LNCAP (cell line): Measurements from ENCODE around the gene CAMTA1.

Experiments used
- CTCF ChIP-seq: fragments of 450-650 bp; IDR thresholded peaks from 2 replicates; pipeline ENCODE4 v1.5.1; 2017; ENCODE audit warnings: mild to moderate bottlenecking

Gene CAMTA1

GRCh38 chr1:7732331-7732730 lies 947.1 kb downstream of the CAMTA1 start:
- no peak for TF ChIP-seq CTCF

- TF ChIP-seq CTCF, result no peak
These were observed 948.0 kb downstream of the CAMTA1 start for GRCh38 chr1:7733276-7733675.

- TF ChIP-seq CTCF, result no peak
These were observed 952.8 kb downstream of the CAMTA1 start for GRCh38 chr1:7738044-7738443.

- TF ChIP-seq CTCF, result no peak
These were observed 958.1 kb downstream of the CAMTA1 start for GRCh38 chr1:7743346-7743745.

- TF ChIP-seq CTCF, result no peak
These were observed 959.6 kb downstream of the CAMTA1 start for GRCh38 chr1:7744882-7745281.

GRCh38 chr1:7745783-7746182 lies 960.5 kb downstream of the CAMTA1 start:
- TF ChIP-seq CTCF, result no peak

GRCh38 chr1:7747605-7748004 lies 962.4 kb downstream of the CAMTA1 start:
- TF ChIP-seq CTCF, result no peak

GRCh38 chr1:7749126-7749525 lies 963.9 kb downstream of the CAMTA1 start:
- TF ChIP-seq CTCF, result no peak
